GM23248 (cell line): ENCODE data around the gene RASA2. TPM values are rescaled to one million over a fixed set of nuclear protein-coding genes. Genes with fewer than 3 reads are reported as not detected.

Experiments
- DNase-seq: peaks from one replicate; pipeline ENCODE4 v3.0.0-alpha.2; 2015
- H2AFZ ChIP-seq: fragments of 200-600 bp; sonication (generic); 2 replicates; pipeline ENCODE4 v1.6.1; 2016; ENCODE audit warnings: antibody characterized with exemption
- H3F3A ChIP-seq: fragments of 200-600 bp; sonication (generic); 2 replicates; pipeline ENCODE4 v1.6.1; 2016; ENCODE audit warnings: mild to moderate bottlenecking, antibody characterized with exemption, mixed run types; ENCODE audit not compliant: insufficient read depth
- H3K27ac ChIP-seq: fragments of 200-600 bp; sonication (generic); 2 replicates; pipeline ENCODE4 v1.5.1; 2016; ENCODE audit warnings: mild to moderate bottlenecking
- H3K27me3 ChIP-seq: fragments of 200-600 bp; sonication (generic); replicated peaks from 2 replicates; pipeline ENCODE4 v1.6.1; 2016; ENCODE audit warnings: mild to moderate bottlenecking; ENCODE audit not compliant: insufficient read depth
- H3K36me3 ChIP-seq: fragments of 200-600 bp; sonication (generic); 2 replicates; pipeline ENCODE4 v1.6.1; 2016; ENCODE audit warnings: low read depth, mild to moderate bottlenecking
- H3K4me1 ChIP-seq: fragments of 200-600 bp; sonication (generic); 2 replicates; pipeline ENCODE4 v1.6.1; 2016; ENCODE audit warnings: mild to moderate bottlenecking; ENCODE audit not compliant: insufficient read depth
- H3K4me2 ChIP-seq: fragments of 200-600 bp; sonication (generic); one replicate; pipeline ENCODE4 v1.6.1; 2016; ENCODE audit warnings: mild to moderate bottlenecking; ENCODE audit not compliant: unreplicated experiment
- H3K4me3 ChIP-seq: fragments of 200-600 bp; sonication (generic); 2 replicates; pipeline ENCODE4 v1.5.1; 2016; ENCODE audit warnings: mild to moderate bottlenecking
- H3K79me2 ChIP-seq: fragments of 200-600 bp; sonication (generic); 2 replicates; pipeline ENCODE4 v1.6.1; 2016; ENCODE audit warnings: mild to moderate bottlenecking; ENCODE audit not compliant: insufficient read depth
- H3K9ac ChIP-seq: fragments of 200-600 bp; sonication (generic); 2 replicates; pipeline ENCODE4 v1.6.1; 2016; ENCODE audit warnings: mild to moderate bottlenecking
- H3K9me2 ChIP-seq: fragments of 200-600 bp; sonication (generic); 2 replicates; pipeline ENCODE4 v1.6.1; 2016; ENCODE audit warnings: mixed run types, mild to moderate bottlenecking, moderate library complexity; ENCODE audit not compliant: insufficient read depth
- H3K9me3 ChIP-seq: fragments of 200-600 bp; sonication (generic); one replicate; pipeline ENCODE4 v1.6.1; 2017; ENCODE audit warnings: low read depth
- H4K20me1 ChIP-seq: fragments of 200-600 bp; sonication (generic); 2 replicates; pipeline ENCODE4 v1.6.0; 2016; ENCODE audit not compliant: insufficient read depth
- EZH2 ChIP-seq: fragments of 200-600 bp; sonication (generic); IDR thresholded peaks from 2 replicates; pipeline ENCODE4 v1.6.1; 2018; ENCODE audit warnings: antibody characterized with exemption, mild to moderate bottlenecking; ENCODE audit not compliant: insufficient read depth, poor library complexity, severe bottlenecking
- EZH2phosphoT487 ChIP-seq: fragments of 200-600 bp; sonication (generic); IDR thresholded peaks from 2 replicates; pipeline ENCODE4 v1.6.1; 2018; ENCODE audit warnings: antibody characterized with exemption, moderate library complexity, mild to moderate bottlenecking, low read depth; ENCODE audit not compliant: insufficient read depth
- WGBS, 2 experiments: methylation state at CpG; one replicate each; pipeline ENCODE4 v1.1.6; 2015 to 2017; ENCODE audit warnings: low lambda C conversion rate in 2 of 2, low coverage in 1 of 2; ENCODE audit errors: missing lambda C conversion rate in 2 of 2; 5-methylcytosine and 5-hydroxymethylcytosine counted together
- in situ Hi-C: fragments of 300-500 bp; cut with MboI; formaldehyde crosslinking; loops from 2 replicates; pipeline ENCODE4 v1.15.0; 2020
- polyA plus RNA-seq: library from polyadenylated mRNA; unstranded; fragments of >200 nt; fragmentation: Nextera tagmentation; extraction: Ambion mirVana; gene quantifications from 2 replicates; pipeline ENCODE4 v1.2.1, GENCODE V29; 2016
- total RNA-seq: library from RNA; depleted of rRNA; stranded (reverse); fragments of >200 nt; shearing (Covaris generic); gene quantifications from 2 replicates; pipeline ENCODE4 v1.2.3, GENCODE V29; 2014

Gene RASA2
- total and polyA plus RNA-seq, 2 experiments from 2014 or later = 16.9 to 18.8 TPM

GRCh38 chr3:141466633-141467169 lies 20.1 kb upstream of the RASA2 start:
- Histone ChIP-seq H3K36me3 (no peaks in the 10 kb centered on the region), H3K4me1 (peaks cover 18% of the 10 kb centered on the region), H3F3A (peaks cover 11% of the 10 kb centered on the region; the same call in 1 of the 2 replicates), H3K4me2 (no peak overlapping the region), H3K27me3 (no peaks in the 10 kb centered on the region), H3K4me3 (no peak overlapping the region), H2AFZ (no peak overlapping the region), H4K20me1 (no peaks in the 10 kb centered on the region), H3K9ac (no peak overlapping the region), H3K79me2 (no peaks in the 10 kb centered on the region), H3K9me3 (peaks cover 3% of the 10 kb centered on the region), H3K27ac (no peak overlapping the region), H3K9me2 (no peaks in the 10 kb centered on the region)
- 90 to 91% methylated on average over 3 of the region's 3 CpGs for WGBS, 2 experiments
- in situ Hi-C loops = loop anchor here (25.0 kb wide), 1 partner anchor 96 kb away; no protein-coding TSS in a partner anchor
- TF ChIP-seq EZH2phosphoT487 = no peak
- TF ChIP-seq EZH2 = no peak
- no peak for DNase-seq

GRCh38 chr3:141469720-141470119 lies 17.1 kb upstream of the RASA2 start:
- Histone ChIP-seq H3K9ac (no peak overlapping the region), H3F3A (peaks cover 15% of the 10 kb centered on the region; the same call in 1 of the 2 replicates), H3K27me3 (no peaks in the 10 kb centered on the region), H3K79me2 (no peaks in the 10 kb centered on the region), H2AFZ (no peak overlapping the region), H3K4me1 (peaks cover 17% of the 10 kb centered on the region), H3K36me3 (no peaks in the 10 kb centered on the region), H4K20me1 (no peaks in the 10 kb centered on the region), H3K9me2 (no peaks in the 10 kb centered on the region), H3K4me3 (no peak overlapping the region), H3K27ac (no peak overlapping the region), H3K9me3 (peaks cover 3% of the 10 kb centered on the region), H3K4me2 (no peak overlapping the region)
- no peak for DNase-seq
- in situ Hi-C loops = loop anchor here (25.0 kb wide), 1 partner anchor 93 kb away; no protein-coding TSS in a partner anchor
- no peak for TF ChIP-seq EZH2phosphoT487

- H3K36me3 ChIP-seq = no peaks in the 10 kb centered on the region
- DNase-seq = peak; percentile 73
- H3K9me2 ChIP-seq = no peaks in the 10 kb centered on the region
- no peak overlapping the region for H3K9ac ChIP-seq
- H3K4me3 ChIP-seq = no peak overlapping the region
- no peaks in the 10 kb centered on the region for H3K79me2 ChIP-seq
- no peaks in the 10 kb centered on the region for H3K27me3 ChIP-seq
- no peak overlapping the region for H2AFZ ChIP-seq
- H3K4me2 ChIP-seq = no peak overlapping the region
- H3F3A ChIP-seq = peaks cover 8% of the 10 kb centered on the region; the same call in 1 of the 2 replicates
- H3K4me1 ChIP-seq = peaks cover 9% of the 10 kb centered on the region
- H3K9me3 ChIP-seq = peaks cover 3% of the 10 kb centered on the region
- no peaks in the 10 kb centered on the region for H4K20me1 ChIP-seq
- in situ Hi-C loops = loop anchor here (25.0 kb wide), 1 partner anchor 91 kb away; no protein-coding TSS in a partner anchor
- TF ChIP-seq EZH2 (no peak), EZH2phosphoT487 (no peak)
- H3K27ac ChIP-seq = peak overlapping the region; percentile 23; the same call in 1 of the 2 replicates
- WGBS, 2 experiments = 41 to 42% methylated on average over 5 of the region's 5 CpGs
These were observed 15.7 kb upstream of the RASA2 start for GRCh38 chr3:141471160-141471559.

- DNase-seq = no peak
- Histone ChIP-seq H2AFZ (no peak overlapping the region), H3K4me3 (no peak overlapping the region), H4K20me1 (no peaks in the 10 kb centered on the region), H3K79me2 (no peaks in the 10 kb centered on the region), H3K36me3 (no peaks in the 10 kb centered on the region), H3K4me2 (no peak overlapping the region), H3K27me3 (no peaks in the 10 kb centered on the region), H3K9ac (no peak overlapping the region), H3K9me3 (no peaks in the 10 kb centered on the region), H3K27ac (no peak overlapping the region), H3F3A (peaks cover 14% of the 10 kb centered on the region; the same call in 1 of the 2 replicates), H3K4me1 (peaks cover 17% of the 10 kb centered on the region), H3K9me2 (no peaks in the 10 kb centered on the region)
- 92% methylated on average over 2 of the region's 2 CpGs for WGBS, 2 experiments
- TF ChIP-seq EZH2phosphoT487 (no peak), EZH2 (no peak)
- in situ Hi-C loops = no loop called here
These were observed 10.8 kb upstream of the RASA2 start for GRCh38 chr3:141476033-141476432.
